ENCODE measurements around the gene TEX28.
"Not testable (repeated sequence)": the region's sequence is repeated elsewhere in the genome, so short reads cannot be mapped to it uniquely, and the experiment has no call there.

GRCh38 chrX:154247377-154248045 lies 47.4 kb downstream of the TEX28 start:
- TF ChIP-seq CTCF, POLR2A (IDR thresholded peaks at IDR 0.05): not testable (repeated sequence)

Data from right lobe of liver (tissue), 4 donors.